SK-N-MC (cell line): ENCODE measurements around the gene LEF1.

Experiments used
- EZH2 ChIP-seq: fragments of 200-600 bp; sonication (generic); IDR thresholded peaks from one replicate; pipeline ENCODE4 v1.6.1; 2017; ENCODE audit warnings: antibody characterized with exemption
- FOXP2 ChIP-seq: optimal IDR thresholded peaks from 2 replicates; pipeline ENCODE3; 2011; ENCODE audit warnings: mild to moderate bottlenecking, moderate library complexity; ENCODE audit not compliant: insufficient read depth; ENCODE audit errors: extremely low read length, control extremely low read depth
- POLR2AphosphoS5 ChIP-seq: IDR thresholded peaks from 2 replicates; pipeline ENCODE4 v1.6.1; 2012; ENCODE audit warnings: mild to moderate bottlenecking, low read depth, low read length, borderline replicate concordance

- no peak for TF ChIP-seq POLR2AphosphoS5
- no peak for TF ChIP-seq EZH2
- no peak for TF ChIP-seq FOXP2
Observed at GRCh38 chr4:108118505-108118904, 50.2 kb downstream of the LEF1 start.
